Activated B cell treated with CpG ODN at 0.5 μM for 24 hours (primary cell): Measurements from ENCODE around the gene CCN5. TPM values are rescaled to one million over a fixed set of nuclear protein-coding genes. Genes with fewer than 3 reads are reported as not detected.

ENCODE experiments used
- ATAC-seq: fragments of 200-7000 bp; cut with Tn5 transposase; one replicate; pipeline ENCODE4 v1.10.0; 2021; ENCODE audit warnings: low read depth, mild to moderate bottlenecking, moderate library complexity
- CTCF ChIA-PET: fragments of 350-600 bp; sonication (Branson Sonifier 250); formaldehyde crosslinking; loops from one replicate; lab custom pipeline; 2021; ENCODE audit warnings: antibody characterized with exemption; lab: Charles Lee
- POLR2A ChIA-PET: fragments of 350-600 bp; sonication (Branson Sonifier 250); formaldehyde crosslinking; loops from one replicate; lab custom pipeline; 2021; ENCODE audit warnings: antibody characterized with exemption; lab: Charles Lee
- DNase-seq: peaks from one replicate; pipeline ENCODE4 v3.0.0; 2022
- H3K27ac Mint-ChIP-seq: one replicate; pipeline ENCODE4 v1.8.0; 2020; ENCODE audit warnings: mixed read lengths
- H3K27me3 Mint-ChIP-seq: one replicate; pipeline ENCODE4 v1.8.0; 2021; ENCODE audit warnings: mixed read lengths
- H3K36me3 Mint-ChIP-seq: one replicate; pipeline ENCODE4 v1.8.0; 2021; ENCODE audit warnings: low read depth, mixed read lengths
- H3K4me1 Mint-ChIP-seq: one replicate; pipeline ENCODE4 v1.8.0; 2021; ENCODE audit warnings: mixed read lengths
- H3K4me3 Mint-ChIP-seq: one replicate; pipeline ENCODE4 v1.8.0; 2020; ENCODE audit warnings: mild to moderate bottlenecking, mixed read lengths
- H3K9me3 Mint-ChIP-seq: one replicate; pipeline ENCODE4 v1.8.0; 2020; ENCODE audit warnings: mixed read lengths
- CTCF ChIP-seq: fragments of 200-600 bp; IDR thresholded peaks from one replicate; pipeline ENCODE4 v1.8.0; 2022; ENCODE audit warnings: antibody characterized with exemption, mild to moderate bottlenecking
- intact Hi-C: fragments of 100-400 bp; cut with micrococcal nuclease; formaldehyde crosslinking; loops from one replicate; pipeline ENCODE4 v1.15.1; 2024
- total RNA-seq: library from RNA; stranded (reverse); gene quantifications from 2 replicates; pipeline ENCODE4 v1.2.3, GENCODE V29; 2022

Gene CCN5
- total RNA-seq, 1 donor from 2014 or later: not detected

DNA sequence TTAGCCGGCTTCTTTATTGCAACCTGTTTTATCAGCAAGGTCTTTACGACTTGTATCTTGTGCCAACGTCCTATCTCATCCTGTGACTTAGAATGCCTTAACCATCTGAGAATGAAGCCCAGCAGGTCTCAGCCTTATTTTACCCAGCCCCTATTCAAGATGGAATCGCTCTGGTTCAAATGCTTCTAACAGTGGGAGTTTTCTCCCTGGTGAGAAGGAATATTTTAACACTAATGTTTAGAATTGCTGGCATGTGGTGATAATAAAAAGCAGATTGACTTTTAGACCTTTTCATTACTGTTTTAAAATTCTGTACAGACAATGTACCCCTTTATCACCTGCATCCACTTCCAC is 20.6 kb downstream of the CCN5 start:
- Mint-ChIP-seq H3K36me3 (no peaks in the 10 kb centered on the region), H3K4me3 (peak overlapping the region; percentile 74), H3K27me3 (no peaks in the 10 kb centered on the region), H3K27ac (no peak overlapping the region), H3K4me1 (peaks cover 8% of the 10 kb centered on the region), H3K9me3 (peaks cover 5% of the 10 kb centered on the region)
- ATAC-seq (no peak), DNase-seq (no peak)
- no peak for TF ChIP-seq CTCF
- ChIA-PET POLR2A (no interaction called here), CTCF (no interaction called here)
- intact Hi-C loops: no loop called here

- H3K27me3 Mint-ChIP-seq: no peaks in the 10 kb centered on the region
- peak; percentile 73 for ATAC-seq
- peaks cover 5% of the 10 kb centered on the region for H3K9me3 Mint-ChIP-seq
- H3K27ac Mint-ChIP-seq: no peak overlapping the region
- ChIA-PET CTCF (no interaction called here), POLR2A (no interaction called here)
- H3K4me3 Mint-ChIP-seq: peak overlapping the region; percentile 74
- intact Hi-C loops: no loop called here
- no peak for TF ChIP-seq CTCF
- H3K4me1 Mint-ChIP-seq: peaks cover 8% of the 10 kb centered on the region
- DNase-seq: no peak
- H3K36me3 Mint-ChIP-seq: no peaks in the 10 kb centered on the region
These were observed 21.2 kb downstream of the CCN5 start for GRCh38 chr20:44736170-44737021.

- Mint-ChIP-seq H3K27me3 (no peaks in the 10 kb centered on the region), H3K4me3 (no peak overlapping the region), H3K36me3 (no peaks in the 10 kb centered on the region), H3K9me3 (peaks cover 5% of the 10 kb centered on the region), H3K27ac (no peak overlapping the region), H3K4me1 (peaks cover 13% of the 10 kb centered on the region)
- DNase-seq: no peak
- ChIA-PET CTCF (interaction anchor here (0.8 kb wide), 1 partner anchor 11 kb away, joined by 5 read pairs; no protein-coding TSS in a partner anchor), POLR2A (no interaction called here)
- intact Hi-C loops: no loop called here
- TF ChIP-seq CTCF: no peak
- no peak for ATAC-seq
These were observed 21.9 kb downstream of the CCN5 start for GRCh38 chr20:44737116-44737515.

- no peak for TF ChIP-seq CTCF
- DNase-seq (no peak), ATAC-seq (peak; percentile 40)
- CTCF ChIA-PET: no interaction called here
- no peaks in the 10 kb centered on the region for H3K36me3 Mint-ChIP-seq
- POLR2A ChIA-PET: no interaction called here
- no peak overlapping the region for H3K27ac Mint-ChIP-seq
- no peak overlapping the region for H3K4me3 Mint-ChIP-seq
- peaks cover 21% of the 10 kb centered on the region for H3K4me1 Mint-ChIP-seq
- intact Hi-C loops: no loop called here
- H3K27me3 Mint-ChIP-seq: peaks cover 2% of the 10 kb centered on the region
- peaks cover 5% of the 10 kb centered on the region for H3K9me3 Mint-ChIP-seq
These were observed 23.8 kb downstream of the CCN5 start for GRCh38 chr20:44738813-44739477.

GRCh38 chr20:44739942-44740341 is 24.8 kb downstream of the CCN5 start:
- TF ChIP-seq CTCF: no peak
- DNase-seq (no peak), ATAC-seq (no peak)
- Mint-ChIP-seq H3K4me3 (no peak overlapping the region), H3K27me3 (peaks cover 6% of the 10 kb centered on the region), H3K27ac (no peak overlapping the region), H3K9me3 (peaks cover 5% of the 10 kb centered on the region), H3K4me1 (peaks cover 21% of the 10 kb centered on the region), H3K36me3 (no peaks in the 10 kb centered on the region)
- ChIA-PET POLR2A (interaction anchor here (0.5 kb wide), 1 partner anchor 93 kb away, joined by 13 read pairs; no protein-coding TSS in a partner anchor), CTCF (no interaction called here)
- intact Hi-C loops: no loop called here
